Activated CD4-positive, alpha-beta T cell treated with anti-CD3 and anti-CD28 coated beads, Interleukin-2, amount 50 U/mL, for 24 hours (primary cell): Measurements from ENCODE around the gene KRT74.
"Not testable (repeated sequence)": the region's sequence is repeated elsewhere in the genome, so short reads cannot be mapped to it uniquely, and the experiment has no call there.

ENCODE experiments used
- DNase-seq, 2 donors: peaks; one replicate each; pipeline ENCODE4 v3.0.0-alpha.2; 2020; ENCODE audit warnings: low read depth in 1 of 2, low spot score in 1 of 2

KRT74 gene

GRCh38 chr12:52603314-52603713 lies 29.7 kb upstream of the KRT74 start:
- no peak for DNase-seq

DNA sequence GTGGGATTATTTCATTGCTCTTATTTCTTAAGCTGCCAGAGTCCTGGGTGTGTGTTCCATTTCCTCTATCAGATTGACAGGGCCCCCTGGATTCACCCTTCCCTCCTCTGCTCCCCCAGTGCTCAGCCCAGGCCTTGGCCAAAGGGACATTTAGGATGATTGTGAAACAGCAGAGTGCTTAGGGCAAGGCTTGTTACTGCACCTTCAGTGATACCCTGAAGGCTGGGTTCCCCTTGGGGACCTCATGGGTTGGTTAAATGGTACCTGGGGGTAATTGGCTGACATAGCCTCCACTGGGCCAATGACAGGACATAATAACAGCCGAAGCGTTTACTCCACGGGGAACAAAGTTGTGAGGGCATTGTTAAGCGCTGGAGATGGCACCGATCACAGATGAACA lies 28.9 kb upstream of the KRT74 start:
- DNase-seq = no peak

- no peak for DNase-seq
Observed at GRCh38 chr12:52601671-52602070, 28.0 kb upstream of the KRT74 start.

- no peak for DNase-seq
Observed at GRCh38 chr12:52600941-52601481, 27.4 kb upstream of the KRT74 start, which contains the start of gene KRT72. KRT72 (minus strand) TSS chr12:52601463; CDS start chr12:52601452, 11 bp downstream.

DNA sequence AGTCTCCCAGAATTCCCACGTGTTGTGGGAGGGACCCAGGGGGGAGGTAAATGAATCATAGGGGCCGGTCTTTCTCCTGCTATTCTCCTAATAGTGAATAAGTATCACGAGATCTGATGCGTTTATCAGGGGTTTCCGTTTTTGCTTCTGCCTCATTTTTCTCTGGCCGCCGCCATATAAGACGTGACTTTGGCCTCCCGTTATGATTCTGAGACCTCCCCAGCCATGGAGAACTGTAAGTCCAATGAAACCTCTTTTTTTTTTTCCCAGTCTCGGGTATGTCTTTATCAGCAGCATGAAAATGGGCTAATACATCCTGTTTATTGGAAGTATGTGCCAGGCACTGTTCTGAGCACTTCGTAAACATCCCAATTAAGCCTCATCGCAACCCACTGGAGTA lies 26.8 kb upstream of the KRT74 start:
- DNase-seq = no peak

GRCh38 chr12:52600071-52600470 lies 26.4 kb upstream of the KRT74 start:
- no peak for DNase-seq

GRCh38 chr12:52598966-52599365 lies 25.3 kb upstream of the KRT74 start:
- no peak for DNase-seq

DNA sequence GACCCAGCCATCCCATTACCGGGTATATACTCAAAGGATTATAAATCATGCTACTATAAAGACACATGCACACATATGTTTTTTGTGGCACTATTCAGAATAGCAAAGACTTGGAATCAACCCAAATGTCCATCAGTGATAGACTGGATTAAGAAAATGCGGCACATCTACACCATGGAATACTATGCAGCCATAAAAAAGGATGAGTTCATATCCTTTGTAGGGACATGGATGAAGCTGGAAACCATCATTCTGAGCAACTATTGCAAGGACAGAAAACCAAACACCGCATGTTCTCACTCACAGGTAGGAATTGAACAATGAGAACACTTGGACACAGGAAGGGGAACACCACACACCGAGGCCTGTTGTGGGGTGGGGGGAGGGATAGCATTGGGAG lies 20.6 kb upstream of the KRT74 start:
- DNase-seq = not testable (repeated sequence)

GRCh38 chr12:52591521-52591920 lies 17.9 kb upstream of the KRT74 start:
- no peak for DNase-seq

DNA sequence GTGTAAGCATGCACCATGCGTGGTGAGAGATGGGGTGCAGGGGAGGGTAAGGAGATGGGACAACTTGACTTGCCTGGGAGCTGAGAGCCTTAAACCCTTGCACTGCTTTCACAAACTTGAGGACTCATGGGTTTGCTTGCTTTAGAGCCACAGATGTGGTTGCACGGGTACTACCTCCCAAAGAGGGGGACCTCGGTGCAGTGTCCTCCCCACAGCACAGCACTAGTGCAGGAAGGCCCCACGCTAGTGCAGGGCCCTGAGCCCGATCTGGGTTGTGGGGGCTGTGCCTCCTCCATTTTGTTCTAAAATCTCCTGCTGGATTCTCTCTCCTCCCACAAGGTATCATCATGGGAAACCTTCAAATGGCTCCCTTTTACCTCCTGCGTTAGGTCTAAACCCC lies 16.4 kb upstream of the KRT74 start:
- no peak for DNase-seq

DNA sequence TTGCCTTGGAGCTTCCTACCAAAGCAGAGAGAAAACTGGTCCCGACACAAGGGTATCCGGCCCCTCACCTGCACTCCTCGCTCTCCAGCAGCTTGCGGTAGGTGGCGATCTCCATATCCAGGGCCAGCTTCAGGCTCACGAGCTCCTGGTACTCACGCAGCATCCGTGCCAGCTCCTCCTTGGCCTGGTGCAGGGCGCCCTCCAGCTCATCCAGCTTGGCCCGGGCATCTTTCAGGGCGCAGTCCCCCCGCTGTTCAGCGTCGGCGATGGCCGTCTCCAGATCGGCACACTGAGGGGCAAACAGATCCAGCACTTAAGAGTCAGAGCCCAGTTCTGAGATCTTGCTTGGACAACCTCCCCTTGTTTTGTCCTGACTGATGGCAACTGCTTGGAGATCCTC lies 13.9 kb upstream of the KRT74 start:
- no peak for DNase-seq

DNA sequence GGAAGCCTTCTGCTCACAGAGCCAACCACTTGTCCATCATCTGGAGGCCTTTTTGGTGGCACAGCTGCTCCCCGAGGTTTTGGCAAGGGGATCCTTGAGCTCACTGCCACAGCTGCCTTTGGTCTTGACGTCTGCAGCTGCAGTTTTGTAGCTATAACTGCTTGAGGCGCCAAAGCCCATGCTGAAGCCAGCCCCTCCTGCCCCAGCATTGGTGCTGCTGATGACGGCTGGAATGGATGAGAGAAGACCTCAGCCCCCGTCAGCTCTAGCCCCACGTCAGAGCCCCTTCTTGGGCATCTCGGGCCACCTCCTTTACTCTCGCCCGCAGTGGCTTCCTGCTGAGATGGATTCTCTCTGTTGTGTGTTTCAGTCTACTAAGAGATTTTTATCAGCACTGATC lies 12.3 kb upstream of the KRT74 start:
- no peak for DNase-seq

GRCh38 chr12:52585066-52585465 lies 11.4 kb upstream of the KRT74 start:
- no peak for DNase-seq

GRCh38 chr12:52584156-52584682 lies 10.6 kb upstream of the KRT74 start:
- DNase-seq = no peak

- DNase-seq = peak; percentile 26 to 59
Observed at GRCh38 chr12:52582971-52583456, 9.4 kb upstream of the KRT74 start.

- DNase-seq = no peak
Observed at GRCh38 chr12:52582486-52582885, 8.8 kb upstream of the KRT74 start.

DNA sequence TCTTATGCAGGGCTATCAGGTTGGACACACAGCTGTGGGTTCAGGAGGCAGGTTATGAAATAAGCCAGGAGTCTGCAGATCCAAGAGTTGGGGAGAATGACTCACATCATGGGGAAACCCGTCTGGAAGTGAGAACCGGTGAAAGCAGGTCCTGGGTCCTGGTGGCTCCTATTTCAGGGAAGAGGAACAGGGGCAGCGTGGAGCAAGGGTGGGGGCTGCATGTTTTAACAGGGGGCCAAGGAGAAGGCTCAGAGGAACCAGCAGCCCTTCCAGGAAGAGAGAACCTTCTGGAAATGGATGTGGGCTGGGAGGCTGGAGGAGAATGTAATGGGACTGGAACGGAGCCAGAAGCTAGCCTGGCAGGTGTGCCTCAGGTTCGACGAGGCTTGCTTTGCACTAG lies 7.8 kb upstream of the KRT74 start:
- no peak for DNase-seq

GRCh38 chr12:52581066-52581465 lies 7.4 kb upstream of the KRT74 start:
- no peak for DNase-seq

DNA sequence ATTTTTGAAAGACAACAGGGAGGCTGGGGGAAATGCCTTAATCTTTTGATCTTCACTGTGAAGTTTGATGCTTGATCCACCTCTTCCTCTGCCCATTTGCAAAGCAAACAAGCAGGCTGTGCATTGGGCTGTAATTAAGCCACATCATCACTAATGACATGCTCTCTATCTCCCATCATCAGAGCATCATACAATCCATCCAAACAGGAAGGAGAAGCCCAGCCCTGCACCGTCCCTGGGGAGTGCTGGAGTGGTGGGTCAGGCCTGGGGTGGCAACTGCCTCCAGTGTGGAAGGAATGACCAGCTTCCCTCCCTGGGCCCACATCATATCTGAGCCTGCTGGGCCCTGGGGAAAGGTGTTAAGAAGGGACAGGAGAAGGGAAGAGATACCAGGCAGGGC lies 6.9 kb upstream of the KRT74 start:
- DNase-seq = no peak

DNA sequence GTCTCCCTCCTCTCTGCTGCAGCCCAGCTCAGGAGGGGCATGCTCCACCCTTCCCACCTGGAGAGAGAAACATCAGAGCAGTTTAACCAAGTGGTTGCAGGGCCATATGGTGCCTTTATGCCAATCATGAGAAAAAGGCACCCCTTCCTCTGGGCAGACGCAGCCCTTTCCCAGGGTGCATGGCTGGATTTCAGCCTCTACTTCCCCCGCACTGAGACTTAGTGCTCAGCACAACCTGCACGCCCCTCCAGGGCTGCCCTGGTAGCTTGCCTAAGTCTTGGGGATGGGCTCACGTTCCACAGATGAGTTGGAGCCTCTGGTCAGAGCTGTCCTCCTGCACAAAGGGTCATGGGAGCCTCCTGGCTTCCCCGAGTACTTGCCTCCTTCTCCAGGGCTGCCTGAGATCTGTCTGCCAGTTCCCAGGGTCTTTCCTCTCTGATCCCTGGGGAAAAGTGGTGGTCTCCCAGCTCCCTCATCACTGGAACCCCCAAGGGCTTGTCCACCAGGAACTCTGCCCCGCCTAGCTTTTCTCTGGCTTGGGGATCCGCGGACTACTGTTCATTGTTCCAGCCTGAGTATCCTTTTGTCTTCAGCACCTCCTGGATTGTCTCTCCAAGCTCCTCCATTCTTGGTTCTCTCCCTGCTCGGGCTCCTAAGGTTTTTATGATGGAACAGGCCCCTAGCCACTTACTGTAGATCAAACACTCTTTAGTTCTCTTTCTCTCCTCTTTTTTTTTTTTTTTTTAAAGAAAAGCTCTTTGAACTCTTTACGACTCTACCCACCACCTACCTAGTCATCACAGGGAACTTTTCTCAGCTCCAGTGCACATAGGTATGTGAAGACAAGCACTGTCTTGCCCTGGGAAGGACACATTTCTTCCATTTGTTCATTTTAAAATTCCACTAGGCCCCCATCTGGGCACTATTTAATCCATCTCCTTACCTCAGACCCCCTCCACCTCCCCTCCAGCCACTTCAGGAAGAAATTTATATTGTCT lies 6.1 kb upstream of the KRT74 start:
- no peak for DNase-seq

GRCh38 chr12:52578469-52578868 lies 4.8 kb upstream of the KRT74 start:
- DNase-seq = no peak

- DNase-seq = no peak
Observed at GRCh38 chr12:52577316-52577715, 3.7 kb upstream of the KRT74 start.
